Dermis lymphatic vessel endothelial cell (primary cell): ENCODE results near the gene ZFYVE26. TPM values are rescaled to one million over a fixed set of nuclear protein-coding genes. Genes with fewer than 3 reads are reported as not detected.

Experiments
- total RNA-seq: library from RNA; depleted of rRNA; stranded (reverse); fragments of >200 nt; gene quantifications from 2 replicates; pipeline ENCODE4 v1.2.1, GENCODE V29; 2014

The ZFYVE26 gene
- 13.9 and 22.0 TPM in 2 replicates for total RNA-seq

DNA sequence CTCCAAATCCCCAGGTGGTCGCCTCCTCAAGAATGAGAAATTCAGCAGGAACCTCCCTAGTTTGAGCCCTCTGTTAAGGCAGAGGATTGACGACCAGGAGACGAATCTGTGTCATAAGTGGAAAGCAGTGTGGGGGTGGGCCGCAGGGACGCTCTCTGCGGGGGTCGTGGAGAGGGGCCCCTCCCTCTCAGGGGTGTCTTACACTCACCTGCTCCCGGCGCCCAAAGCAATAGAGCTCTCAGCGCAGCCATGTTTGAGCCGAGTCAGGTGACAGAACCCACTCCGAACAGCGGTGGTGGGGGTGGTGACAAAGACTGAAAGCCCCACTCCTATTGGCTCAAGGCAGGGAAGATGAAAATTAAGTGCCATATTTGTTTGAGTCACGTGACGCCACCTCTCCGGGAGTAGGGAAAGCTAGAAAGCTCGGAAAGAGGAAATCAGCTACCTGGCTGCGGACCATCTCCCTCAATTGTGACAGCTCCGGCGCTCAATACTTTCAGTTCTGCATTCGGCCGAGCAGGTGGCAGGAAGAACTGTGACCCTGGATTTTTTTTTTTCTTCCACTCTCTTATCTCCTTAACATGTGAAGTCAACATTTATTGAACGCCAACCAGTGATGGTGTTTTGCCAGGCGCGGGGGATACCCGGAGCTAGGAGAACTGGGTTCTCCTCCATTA, at the start of gene ZFYVE26:
ZFYVE26 (minus strand) TSS at position 265 of the 677 bp plus-strand sequence. CDS start 627 bp downstream, outside the sequence.

DNA sequence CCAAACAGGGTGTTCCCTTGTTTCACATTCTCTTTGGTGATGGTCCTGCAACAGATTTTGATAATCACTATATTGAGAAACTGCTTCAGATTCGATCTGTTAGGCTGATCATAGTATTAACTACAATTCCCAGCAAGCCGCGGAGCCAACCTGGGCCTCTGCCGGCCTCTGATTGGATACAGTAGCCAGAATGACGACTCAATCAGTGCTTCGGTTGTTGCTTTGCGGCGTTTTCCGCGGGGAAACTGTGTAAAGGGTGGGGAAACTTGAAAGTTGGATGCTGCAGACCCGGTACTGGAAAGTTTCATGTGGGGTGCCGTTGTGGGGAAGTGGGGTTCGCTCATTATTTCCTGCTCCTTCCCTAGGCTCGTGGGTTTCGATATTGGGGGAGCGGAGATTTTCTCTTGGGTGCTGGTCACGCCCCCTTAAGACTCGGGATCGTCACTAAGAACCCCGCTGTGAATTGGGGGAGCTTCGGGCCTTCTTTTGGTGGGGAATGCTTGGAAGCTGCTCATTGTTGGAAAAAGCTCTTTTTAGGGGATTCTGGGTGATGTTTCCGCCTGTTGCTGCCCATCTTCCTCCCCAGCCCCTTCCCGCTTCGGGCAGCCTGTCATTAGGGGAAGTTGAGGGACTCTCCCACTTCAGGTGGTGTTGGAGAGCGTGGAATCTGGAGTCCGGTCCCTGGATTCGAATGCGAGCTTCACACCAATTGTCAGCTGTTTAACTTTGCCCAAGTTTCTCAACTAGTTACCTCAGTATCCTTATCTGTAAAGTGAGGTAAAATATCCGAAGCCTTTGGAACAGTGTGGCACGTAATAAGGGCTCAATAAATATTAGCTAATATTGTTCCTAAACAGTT, 3.4 kb upstream of the ZFYVE26 start, which contains the start of gene RAD51B:
RAD51B (plus strand) TSS at position 217 of the 859 bp plus-strand sequence.

DNA sequence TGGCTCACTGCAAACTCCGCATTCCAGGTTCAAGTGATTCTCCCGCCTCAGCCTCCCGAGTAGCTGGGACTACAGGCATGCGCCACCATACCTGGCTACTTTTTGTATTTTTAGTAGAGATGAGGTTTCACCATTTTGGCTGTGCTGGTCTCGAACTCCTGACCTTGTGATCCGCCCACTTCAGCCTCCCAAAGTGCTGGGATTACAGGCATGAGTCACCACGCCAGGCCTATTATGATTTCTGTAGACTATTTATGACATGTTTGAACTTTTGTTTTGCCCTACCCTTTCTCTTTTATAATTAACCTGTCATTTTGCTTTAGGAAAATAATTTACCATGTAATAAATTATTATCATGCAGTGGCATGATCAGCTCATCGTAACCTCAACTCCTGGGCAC, 114.9 kb downstream of the ZFYVE26 start, which contains the start of gene RDH12:
RDH12 (plus strand) TSS at position 395 of the 400 bp plus-strand sequence. CDS start 20,757 bp downstream, outside the sequence.

Other genes starting within 250 kb of the ZFYVE26 start
- gene PIGH, start 216.3 kb downstream of the ZFYVE26 start, total RNA-seq: 13.8 and 15.7 TPM in 2 replicates
- gene ARG2, start 196.7 kb downstream of the ZFYVE26 start, total RNA-seq: 23.0 and 47.6 TPM in 2 replicates
- gene VTI1B, start 142.0 kb downstream of the ZFYVE26 start, total RNA-seq: 50.6 and 58.0 TPM in 2 replicates
- 61.0 and 68.9 TPM in 2 replicates for gene RDH11, start 120.8 kb downstream of the ZFYVE26 start, total RNA-seq
- under 0.01 TPM in 1 of 2 replicates, not detected in the other for gene RDH12, start 114.7 kb downstream of the ZFYVE26 start, total RNA-seq
- 10.6 TPM in 2 replicates for gene RAD51B, start 3.2 kb upstream of the ZFYVE26 start, total RNA-seq